Transverse colon (tissue), 4 donors: ENCODE measurements around the gene MAPKAP1.

Experiments
- POLR2AphosphoS5 ChIP-seq, 3 donors: sonication (generic); formaldehyde crosslinking; IDR thresholded peaks; one replicate each; pipeline ENCODE4 v1.6.1; 2016; ENCODE audit warnings: antibody characterized with exemption in 3 of 3
- TF ChIP-seq, protein P1 (sequence below), 5 experiments: fragments of 200-600 bp in 3 of 5; fragments of 450-650 bp in 2 of 5; sonication (generic) in 3 of 5; IDR thresholded peaks; 1 replicate in 2 of 5; 2 replicates in 3 of 5; pipeline ENCODE4 v1.5.1; 2016 to 2017; ENCODE audit warnings: antibody characterized with exemption in 5 of 5, inconsistent platforms in 3 of 5, mild to moderate bottlenecking in 2 of 5, moderate library complexity in 1 of 5

DNA sequence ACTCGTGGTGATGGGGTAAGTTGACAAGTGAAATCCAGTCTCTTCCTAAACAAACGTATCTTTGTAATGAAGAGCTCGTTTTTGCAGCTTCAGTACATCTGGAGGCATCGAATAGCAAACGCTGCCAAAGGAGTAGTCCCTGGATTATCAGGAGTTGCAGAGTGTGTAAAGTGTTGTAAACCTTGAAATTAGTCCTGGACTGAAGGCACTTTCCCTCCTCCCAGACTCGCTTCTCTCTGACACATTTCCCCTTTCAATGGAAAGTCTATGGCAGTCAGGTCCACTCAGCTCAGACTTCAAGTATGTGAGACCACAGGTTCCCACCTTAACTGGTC lies 38.6 kb upstream of the MAPKAP1 start:
- no peak for TF ChIP-seq POLR2AphosphoS5 (IDR thresholded peaks at IDR 0.05)
- TF ChIP-seq, protein P1, sequence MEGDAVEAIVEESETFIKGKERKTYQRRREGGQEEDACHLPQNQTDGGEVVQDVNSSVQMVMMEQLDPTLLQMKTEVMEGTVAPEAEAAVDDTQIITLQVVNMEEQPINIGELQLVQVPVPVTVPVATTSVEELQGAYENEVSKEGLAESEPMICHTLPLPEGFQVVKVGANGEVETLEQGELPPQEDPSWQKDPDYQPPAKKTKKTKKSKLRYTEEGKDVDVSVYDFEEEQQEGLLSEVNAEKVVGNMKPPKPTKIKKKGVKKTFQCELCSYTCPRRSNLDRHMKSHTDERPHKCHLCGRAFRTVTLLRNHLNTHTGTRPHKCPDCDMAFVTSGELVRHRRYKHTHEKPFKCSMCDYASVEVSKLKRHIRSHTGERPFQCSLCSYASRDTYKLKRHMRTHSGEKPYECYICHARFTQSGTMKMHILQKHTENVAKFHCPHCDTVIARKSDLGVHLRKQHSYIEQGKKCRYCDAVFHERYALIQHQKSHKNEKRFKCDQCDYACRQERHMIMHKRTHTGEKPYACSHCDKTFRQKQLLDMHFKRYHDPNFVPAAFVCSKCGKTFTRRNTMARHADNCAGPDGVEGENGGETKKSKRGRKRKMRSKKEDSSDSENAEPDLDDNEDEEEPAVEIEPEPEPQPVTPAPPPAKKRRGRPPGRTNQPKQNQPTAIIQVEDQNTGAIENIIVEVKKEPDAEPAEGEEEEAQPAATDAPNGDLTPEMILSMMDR (IDR thresholded peaks at IDR 0.05): no peak
